Rectal smooth muscle tissue (tissue), 1 donor: ENCODE results near the gene LORICRIN.
"Not testable (repeated sequence)": the region's sequence is repeated elsewhere in the genome, so short reads cannot be mapped to it uniquely, and the experiment has no call there.

Experiments used
- H3K27ac ChIP-seq: one replicate; pipeline ENCODE4 v1.7.0; 2013; ENCODE audit warnings: low read depth, low read length, inconsistent platforms
- H3K27me3 ChIP-seq: one replicate; pipeline ENCODE4 v1.7.0; 2013; ENCODE audit warnings: low read length; ENCODE audit not compliant: control insufficient read depth, insufficient read depth
- H3K36me3 ChIP-seq: one replicate; pipeline ENCODE4 v1.7.0; 2013; ENCODE audit warnings: low read length; ENCODE audit not compliant: control insufficient read depth, insufficient read depth
- H3K4me1 ChIP-seq: one replicate; pipeline ENCODE4 v1.7.0; 2013; ENCODE audit warnings: low read length; ENCODE audit not compliant: control insufficient read depth, insufficient read depth
- H3K4me3 ChIP-seq: one replicate; pipeline ENCODE4 v1.7.0; 2013; ENCODE audit warnings: low read length
- H3K9ac ChIP-seq: one replicate; pipeline ENCODE4 v1.7.0; 2013; ENCODE audit warnings: low read length

LORICRIN gene

GRCh38 chr1:153259387-153259786 lies at the start of gene LORICRIN:
Gene LORICRIN (plus strand): TSS chr1:153259687. CDS start chr1:153260950, 1,263 bp downstream.
- H3K4me1 ChIP-seq, result peaks cover 4% of the 10 kb centered on the region
- no peak within 1 kb of the TSS for H3K9ac ChIP-seq
- H3K27me3 ChIP-seq, result peaks cover 10% of the 10 kb centered on the region
- H3K36me3 ChIP-seq, result no peaks in the 10 kb centered on the region
- no peak within 1 kb of the TSS for H3K27ac ChIP-seq
- H3K4me3 ChIP-seq, result no peak within 1 kb of the TSS

GRCh38 chr1:153210206-153210605 lies 49.3 kb upstream of the LORICRIN start:
- no peaks in the 10 kb centered on the region for H3K4me1 ChIP-seq
- H3K36me3 ChIP-seq, result no peaks in the 10 kb centered on the region
- H3K27me3 ChIP-seq, result no peaks in the 10 kb centered on the region
- H3K4me3 ChIP-seq, result no peak overlapping the region
- H3K27ac ChIP-seq, result no peak overlapping the region
- no peak overlapping the region for H3K9ac ChIP-seq

GRCh38 chr1:153212201-153212600 lies 47.3 kb upstream of the LORICRIN start:
- H3K9ac ChIP-seq, result no peak overlapping the region
- H3K36me3 ChIP-seq, result no peaks in the 10 kb centered on the region
- H3K4me1 ChIP-seq, result no peaks in the 10 kb centered on the region
- H3K27me3 ChIP-seq, result no peaks in the 10 kb centered on the region
- H3K27ac ChIP-seq, result no peak overlapping the region
- no peak overlapping the region for H3K4me3 ChIP-seq

GRCh38 chr1:153213519-153213918 lies 46.0 kb upstream of the LORICRIN start:
- H3K4me1 ChIP-seq, result no peaks in the 10 kb centered on the region

GRCh38 chr1:153217212-153217611 lies 42.3 kb upstream of the LORICRIN start, which contains the start of gene PRR9:
Gene PRR9 (plus strand): TSS chr1:153217584. CDS start chr1:153218145, 561 bp downstream.
- Histone ChIP-seq H3K9ac (no peak within 1 kb of the TSS), H3K4me3 (no peak within 1 kb of the TSS), H3K4me1 (no peaks in the 10 kb centered on the region), H3K27me3 (no peaks in the 10 kb centered on the region), H3K27ac (no peak within 1 kb of the TSS), H3K36me3 (no peaks in the 10 kb centered on the region)

More at GRCh38 chr1:153213519-153213918, 46.0 kb upstream of the LORICRIN start:
- Histone ChIP-seq H3K36me3 (no peaks in the 10 kb centered on the region), H3K27me3 (no peaks in the 10 kb centered on the region), H3K9ac (no peak overlapping the region), H3K27ac (no peak overlapping the region), H3K4me3 (no peak overlapping the region)

GRCh38 chr1:153217744-153218416 lies 41.6 kb upstream of the LORICRIN start:
- no peaks in the 10 kb centered on the region for H3K4me1 ChIP-seq
- H3K27me3 ChIP-seq, result no peaks in the 10 kb centered on the region
- H3K36me3 ChIP-seq, result no peaks in the 10 kb centered on the region
- H3K27ac ChIP-seq, result no peak overlapping the region
- no peak overlapping the region for H3K9ac ChIP-seq
- no peak overlapping the region for H3K4me3 ChIP-seq

GRCh38 chr1:153220606-153221303 lies 38.7 kb upstream of the LORICRIN start:
- Histone ChIP-seq H3K27ac (no peak overlapping the region), H3K4me1 (no peaks in the 10 kb centered on the region), H3K4me3 (no peak overlapping the region), H3K36me3 (no peaks in the 10 kb centered on the region), H3K9ac (no peak overlapping the region), H3K27me3 (no peaks in the 10 kb centered on the region)

GRCh38 chr1:153223040-153223891 lies 36.2 kb upstream of the LORICRIN start:
- H3K27me3 ChIP-seq, H3K9ac ChIP-seq, H3K36me3 ChIP-seq, H3K4me3 ChIP-seq, H3K4me1 ChIP-seq, H3K27ac ChIP-seq: not testable (repeated sequence)

GRCh38 chr1:153227810-153228209 lies 31.7 kb upstream of the LORICRIN start:
- Histone ChIP-seq H3K27me3 (no peaks in the 10 kb centered on the region), H3K27ac (no peak overlapping the region), H3K4me3 (no peak overlapping the region), H3K9ac (no peak overlapping the region), H3K4me1 (no peaks in the 10 kb centered on the region), H3K36me3 (no peaks in the 10 kb centered on the region)

GRCh38 chr1:153228491-153228890 lies 31.0 kb upstream of the LORICRIN start:
- H3K36me3 ChIP-seq, result no peaks in the 10 kb centered on the region
- no peak overlapping the region for H3K9ac ChIP-seq
- no peak overlapping the region for H3K27ac ChIP-seq
- no peaks in the 10 kb centered on the region for H3K27me3 ChIP-seq
- no peaks in the 10 kb centered on the region for H3K4me1 ChIP-seq
- no peak overlapping the region for H3K4me3 ChIP-seq

GRCh38 chr1:153229076-153229829 lies 30.2 kb upstream of the LORICRIN start:
- H3K4me1 ChIP-seq, H3K27ac ChIP-seq, H3K27me3 ChIP-seq, H3K36me3 ChIP-seq, H3K4me3 ChIP-seq, H3K9ac ChIP-seq: not testable (repeated sequence)

- Histone ChIP-seq H3K4me3 (no peak overlapping the region), H3K27me3 (no peaks in the 10 kb centered on the region), H3K27ac (no peak overlapping the region), H3K4me1 (no peaks in the 10 kb centered on the region), H3K9ac (no peak overlapping the region), H3K36me3 (no peaks in the 10 kb centered on the region)
Measured at GRCh38 chr1:153231363-153231762, 28.1 kb upstream of the LORICRIN start.
